K562 (cell line): ENCODE measurements around the gene DLST. TPM values are rescaled to one million over a fixed set of nuclear protein-coding genes. Genes with fewer than 3 reads are reported as not detected.
A peak's percentile ranks its signal among the peaks of the same experiment; 100 is the strongest.

ENCODE experiments used
- ATAC-seq: fragments of 200-7000 bp; cut with Tn5 transposase; 3 replicates; pipeline ENCODE4 v1.9.1; 2020; ENCODE audit warnings: moderate library complexity
- BruUV-seq: library from RNA; stranded (reverse); fragments of 400-500 nt; replicated peaks from 2 replicates; lab custom pipeline; 2021; lab: Mats Ljungman, UMichigan
- CTCF ChIA-PET: fragments of 300-600 bp; formaldehyde crosslinking; extraction: SDS; loops from one replicate; lab custom pipeline; 2021; ENCODE audit warnings: low intra/inter-chr PET ratio; lab: Yijun Ruan, JAX
- POLR2A ChIA-PET: fragments of 300-600, 350-650 bp; sonication (Branson Sonifier 250); formaldehyde crosslinking; extraction: SDS; loops from one replicate; lab custom pipeline; 2021; ENCODE audit warnings: antibody characterized with exemption, inconsistent platforms; lab: Yijun Ruan, JAX
- DNase-seq, 4 experiments: peaks; one replicate each; pipeline versions ENCODE4 v3.0.0 to v3.0.0-alpha.2; 2011 to 2018; ENCODE audit warnings: low spot score in 3 of 4, mixed read lengths in 3 of 4; ENCODE audit errors: extremely low read depth in 1 of 4
- FAIRE-seq: peaks from 2 replicates; lab custom pipeline; 2011; peaks lifted over from hg19 to GRCh38; lab: Jason Lieb, UNC
- H2AFZ ChIP-seq: 2 replicates; pipeline ENCODE4 v1.6.0; 2011; ENCODE audit warnings: low read depth, low read length, control low read depth, inconsistent platforms
- H3K27ac ChIP-seq: fragments of 200-600 bp; 3 replicates; pipeline ENCODE4 v1.8.0; 2011; ENCODE audit warnings: low read depth, mild to moderate bottlenecking, control low read depth, inconsistent platforms, low read length, moderate library complexity, mixed read lengths; ENCODE audit errors: extremely low read depth
- H3K27me3 ChIP-seq, 2 experiments: fragments of 300-600 bp in 1 of 2; 2 replicates in 1 of 2; 3 replicates in 1 of 2; pipeline versions ENCODE4 v1.6.0 to v1.8.0; 2011; ENCODE audit warnings: inconsistent platforms in 2 of 2, low read length in 2 of 2, mild to moderate bottlenecking in 1 of 2, mixed read lengths in 1 of 2, moderate library complexity in 1 of 2; ENCODE audit not compliant: control insufficient read depth in 2 of 2, insufficient read depth in 2 of 2
- H3K36me3 ChIP-seq: fragments of 300-600 bp; 3 replicates; pipeline ENCODE4 v1.8.0; 2011; ENCODE audit warnings: mild to moderate bottlenecking, low read length, inconsistent platforms; ENCODE audit not compliant: control insufficient read depth, insufficient read depth
- H3K4me1 ChIP-seq, 2 experiments: fragments of 200-600 bp in 1 of 2; replicated peaks in 1 of 2; 2 replicates in 1 of 2; 3 replicates in 1 of 2; pipeline versions ENCODE4 v1.5.1 to v1.8.0; 2011; ENCODE audit warnings: inconsistent platforms in 2 of 2, low read length in 2 of 2, mild to moderate bottlenecking in 1 of 2, mixed read lengths in 1 of 2, moderate library complexity in 1 of 2; ENCODE audit not compliant: control insufficient read depth in 2 of 2, insufficient read depth in 2 of 2
- H3K4me2 ChIP-seq: 2 replicates; pipeline ENCODE4 v1.6.1; 2011; ENCODE audit warnings: low read length, control low read depth, inconsistent platforms, mixed read lengths; ENCODE audit not compliant: insufficient read depth
- H3K4me3 ChIP-seq: fragments of 200-600 bp; sonication (generic), shearing (Covaris generic); 2 replicates; pipeline ENCODE4 v1.5.1; 2016; ENCODE audit warnings: control low read depth, inconsistent platforms
- H3K79me2 ChIP-seq: fragments of 200-600 bp; 3 replicates; pipeline ENCODE4 v1.8.0; 2011; ENCODE audit warnings: low read length, inconsistent platforms; ENCODE audit not compliant: control insufficient read depth, insufficient read depth
- H3K9ac ChIP-seq, 2 experiments: 2 replicates each; pipeline versions ENCODE4 v1.6.0 to v1.6.1; 2011; ENCODE audit warnings: low read depth in 2 of 2, low read length in 2 of 2, control low read depth in 1 of 2, inconsistent platforms in 1 of 2, mild to moderate bottlenecking in 1 of 2, mixed read lengths in 1 of 2; ENCODE audit not compliant: insufficient read depth in 1 of 2
- H3K9me1 ChIP-seq: one replicate; pipeline ENCODE4 v1.6.0; 2011; ENCODE audit warnings: inconsistent platforms, mild to moderate bottlenecking, low read length, moderate library complexity; ENCODE audit not compliant: control insufficient read depth, insufficient read depth
- H3K9me3 ChIP-seq: replicated peaks from 2 replicates; pipeline ENCODE4 v1.5.1; 2011; ENCODE audit warnings: low read depth, low read length, inconsistent platforms; ENCODE audit not compliant: control insufficient read depth, insufficient read depth
- H4K20me1 ChIP-seq: replicated peaks from 2 replicates; pipeline ENCODE4 v1.6.1; 2011; ENCODE audit warnings: low read length, inconsistent platforms, mixed read lengths; ENCODE audit not compliant: control insufficient read depth, insufficient read depth
- GABPB1 ChIP-seq: sonication (generic); formaldehyde crosslinking; IDR thresholded peaks from 2 replicates; pipeline ENCODE4 v1.8.0; 2022; ENCODE audit warnings: mild to moderate bottlenecking, missing genetic modification reagents
- PCBP1 ChIP-seq: fragments of 200-400 bp; formaldehyde crosslinking; IDR thresholded peaks from 2 replicates; pipeline ENCODE4 v1.6.1; 2018; ENCODE audit warnings: mild to moderate bottlenecking, low read depth, low read length; ENCODE audit not compliant: poor library complexity, severe bottlenecking
- RBBP5 ChIP-seq: fragments of 200-600 bp; sonication (generic); IDR thresholded peaks from 2 replicates; pipeline ENCODE4 v1.6.1; 2012; ENCODE audit warnings: borderline replicate concordance, mild to moderate bottlenecking, low read length, control low read depth, inconsistent platforms; ENCODE audit not compliant: insufficient read depth, poor library complexity, severe bottlenecking
- SRSF1 ChIP-seq: fragments of 200-400 bp; formaldehyde crosslinking; IDR thresholded peaks from 2 replicates; pipeline ENCODE4 v1.6.1; 2017; ENCODE audit warnings: mild to moderate bottlenecking, low read depth, low read length, moderate library complexity
- ZEB2 ChIP-seq: fragments of 450-650 bp; IDR thresholded peaks from 2 replicates; pipeline ENCODE4 v1.6.1; 2016
- WGBS: fragments of 100-300 bp; shearing (Covaris generic); methylation state at CpG from one replicate; pipeline ENCODE4 v1.1.6; 2016; ENCODE audit warnings: low coverage, mixed read lengths; ENCODE audit not compliant: insufficient coverage; ENCODE audit errors: missing lambda C conversion rate; 5-methylcytosine and 5-hydroxymethylcytosine counted together
- in situ Hi-C: fragments of 300-500 bp; cut with MboI; formaldehyde crosslinking; loops from 4 replicates; pipeline ENCODE4 v1.15.0; 2018; ENCODE audit warnings: inconsistent platforms, mixed read lengths
- intact Hi-C: fragments of 100-400 bp; cut with micrococcal nuclease; formaldehyde crosslinking; loops from 2 replicates; pipeline ENCODE4 v1.14.2; 2022
- polyA plus RNA-seq, 8 experiments: library from polyadenylated mRNA; depleted of rRNA in 4 of 8; stranded (reverse) in 5 of 8; unstranded in 3 of 8; fragments of >200 nt; fragmentation: Nextera tagmentation in 2 of 8; fragmentation: Illumina TruSeq in 1 of 8; extraction: Ambion mirVana in 2 of 8; extraction: Trizol in 1 of 8; gene quantifications; 2 replicates each; pipeline versions ENCODE4 v1.2.1 to v1.2.3, GENCODE V29; 2011 to 2014; ENCODE audit warnings: inconsistent platforms in 1 of 8, missing spikeins in 1 of 8
- total RNA-seq, 7 experiments: library from RNA; depleted of rRNA in 6 of 7; stranded (reverse); fragments of >200 nt in 6 of 7; fragmentation: Illumina TruSeq in 2 of 7; extraction: Trizol in 2 of 7; gene quantifications; 2 replicates each; pipeline versions ENCODE4 v1.2.1 to v1.2.3, GENCODE V29; 2011 to 2021; ENCODE audit warnings: low replicate concordance in 1 of 7

DLST gene
- total and polyA plus RNA-seq, 9 of the 15 experiments (the other 6 are each of a cell fraction or from before 2014, with no cell fraction given): 3.0 to 73.7 (median 45.4) TPM

DNA sequence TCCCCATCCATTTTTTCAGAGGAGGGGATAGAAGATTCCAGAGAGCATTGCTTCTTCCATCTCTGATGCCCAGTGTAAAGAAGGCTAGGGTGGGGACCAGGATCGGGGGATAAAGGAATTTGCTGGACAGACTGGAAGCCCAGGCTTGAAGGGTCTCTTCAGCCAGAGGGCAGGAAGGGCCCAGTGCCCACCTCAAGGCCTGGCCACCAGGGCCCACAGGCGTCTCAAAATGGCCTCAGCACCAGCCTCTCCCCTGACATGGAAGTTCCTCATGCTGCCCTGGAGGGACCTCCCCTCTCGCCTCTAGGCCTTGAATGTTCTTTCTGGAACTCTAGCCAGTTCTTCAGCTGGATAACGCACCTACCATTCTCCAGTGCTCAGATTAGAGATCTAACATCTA, 38.6 kb downstream of the DLST start:
- intact Hi-C loops: no loop called here
- 57% methylated on average over 3 of the region's 4 CpGs for WGBS
- H3K27ac ChIP-seq: no peak overlapping the region
- ATAC-seq (no peak), FAIRE-seq (no peak), DNase-seq (no peak)
- in situ Hi-C loops: no loop called here
- H2AFZ ChIP-seq: no peak overlapping the region
- H3K79me2 ChIP-seq: no peaks in the 10 kb centered on the region; the same call in 2 of the 3 replicates
- no peaks in the 10 kb centered on the region for H3K36me3 ChIP-seq
- H4K20me1 ChIP-seq: no peaks in the 10 kb centered on the region
- BruUV-seq: no TSS peak
- H3K4me1 ChIP-seq: peaks cover 0 to 28% of the 10 kb centered on the region in 2 experiments; a peak in 3 of 5 replicates
- CTCF ChIA-PET: no interaction called here
- no peaks in the 10 kb centered on the region for H3K27me3 ChIP-seq
- H3K9me1 ChIP-seq: no peaks in the 10 kb centered on the region
- no peaks in the 10 kb centered on the region for H3K9me3 ChIP-seq
- H3K4me2 ChIP-seq: no peak overlapping the region
- H3K4me3 ChIP-seq: no peak overlapping the region
- TF ChIP-seq GABPB1 (CRISPR knock-in tag) (no peak), SRSF1 (no peak), PCBP1 (no peak), ZEB2 (no peak), RBBP5 (no peak)
- POLR2A ChIA-PET: interaction anchor here (0.6 to 1.0 kb wide), 2 partner anchors 20 to 547 kb away, joined by 3 to 4 read pairs; no protein-coding TSS in a partner anchor
- H3K9ac ChIP-seq: peak overlapping the region in 1 of 2 experiments; percentile 9; a peak in 1 of 4 replicates
